Duodenal mucosa (tissue), 2 donors: ENCODE results near the gene SPTLC2.

Experiments
- H3K27ac ChIP-seq: one replicate; pipeline ENCODE4 v1.7.0; 2013; ENCODE audit warnings: low read depth, low read length
- H3K27me3 ChIP-seq, 2 donors: one replicate each; pipeline ENCODE4 v1.7.0; 2013; ENCODE audit warnings: low read length in 2 of 2, control low read depth in 1 of 2; ENCODE audit not compliant: insufficient read depth in 2 of 2, control insufficient read depth in 1 of 2
- H3K36me3 ChIP-seq, 2 donors: one replicate each; pipeline ENCODE4 v1.7.0; 2013; ENCODE audit warnings: low read length in 2 of 2, control low read depth in 1 of 2; ENCODE audit not compliant: insufficient read depth in 2 of 2, control insufficient read depth in 1 of 2
- H3K4me1 ChIP-seq, 2 donors: one replicate each; pipeline ENCODE4 v1.7.0; 2013; ENCODE audit warnings: low read length in 2 of 2, control low read depth in 1 of 2; ENCODE audit not compliant: insufficient read depth in 2 of 2, control insufficient read depth in 1 of 2
- H3K4me3 ChIP-seq, 2 donors: one replicate each; pipeline ENCODE4 v1.7.0; 2013; ENCODE audit warnings: low read length in 2 of 2, low read depth in 1 of 2
- H3K9ac ChIP-seq, 2 donors: one replicate each; pipeline ENCODE4 v1.7.0; 2013; ENCODE audit warnings: low read length in 2 of 2, low read depth in 1 of 2
- H3K9me3 ChIP-seq, 2 donors: one replicate each; pipeline ENCODE4 v1.7.0; 2013; ENCODE audit warnings: low read length in 2 of 2, control low read depth in 1 of 2; ENCODE audit not compliant: control insufficient read depth in 1 of 2

The SPTLC2 gene

DNA sequence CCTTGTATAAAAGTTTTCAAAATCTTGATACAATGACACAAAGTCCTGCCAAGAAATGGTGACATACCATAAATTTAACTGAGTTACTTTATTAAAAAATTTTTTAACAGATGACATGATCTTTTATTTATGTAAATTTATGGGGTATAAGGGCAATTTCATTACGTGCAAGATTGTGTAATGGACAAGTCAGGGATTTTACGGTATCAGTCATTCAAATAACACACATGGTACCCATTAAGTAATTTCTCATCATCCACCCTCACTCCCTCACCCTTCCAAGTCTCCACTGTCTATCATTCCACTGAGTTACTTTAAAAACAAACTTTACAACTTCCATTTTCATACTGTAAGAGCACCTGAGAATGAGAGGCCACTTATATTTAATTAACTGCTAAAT, 37.4 kb downstream of the SPTLC2 start:
- no peaks in the 10 kb centered on the region for H3K9me3 ChIP-seq
- no peak overlapping the region for H3K4me3 ChIP-seq
- no peaks in the 10 kb centered on the region for H3K27me3 ChIP-seq
- H3K4me1 ChIP-seq, result peaks cover 9 to 15% of the 10 kb centered on the region in 2 donors
- H3K36me3 ChIP-seq, result peaks cover 0 to 19% of the 10 kb centered on the region in 2 donors
- H3K27ac ChIP-seq, result no peak overlapping the region
- no peak overlapping the region for H3K9ac ChIP-seq

DNA sequence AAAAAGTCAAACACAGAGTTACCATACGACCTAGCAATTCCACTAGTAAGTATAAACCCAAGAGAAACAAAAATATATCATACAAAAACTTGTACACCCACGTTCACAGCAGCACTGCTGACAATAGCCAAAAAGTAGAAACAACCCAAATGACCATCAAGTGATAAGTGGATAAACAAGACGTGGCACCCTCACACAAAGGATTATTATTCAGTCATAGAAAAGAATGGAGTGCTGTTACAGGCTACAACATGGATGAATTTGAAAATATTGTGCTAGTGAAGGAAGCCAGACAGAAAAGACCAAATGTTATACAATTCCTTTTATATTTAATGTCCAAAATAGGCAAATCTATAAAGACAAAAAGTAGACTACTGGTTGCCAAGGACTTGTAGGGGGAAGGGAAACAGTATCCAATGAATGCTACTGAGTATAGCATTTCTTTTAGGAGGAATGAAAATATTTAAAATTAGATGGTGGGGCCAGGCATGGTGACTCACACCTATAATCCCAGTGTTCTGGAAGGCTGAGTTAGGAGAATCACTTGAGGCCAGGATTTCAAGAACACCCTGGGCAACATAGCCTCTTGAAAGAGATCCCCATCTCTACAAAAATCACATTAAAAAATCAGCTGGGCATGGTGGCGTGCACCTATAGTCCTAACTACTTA, 41.9 kb downstream of the SPTLC2 start:
- Histone ChIP-seq H3K27me3 (no peaks in the 10 kb centered on the region), H3K9ac (no peak overlapping the region), H3K36me3 (peaks cover 0 to 34% of the 10 kb centered on the region in 2 donors), H3K9me3 (no peaks in the 10 kb centered on the region), H3K4me1 (no peaks in the 10 kb centered on the region), H3K4me3 (no peak overlapping the region), H3K27ac (no peak overlapping the region)

GRCh38 chr14:77573964-77574363, 42.5 kb downstream of the SPTLC2 start:
- Histone ChIP-seq H3K27ac (no peak overlapping the region), H3K9me3 (no peaks in the 10 kb centered on the region), H3K27me3 (no peaks in the 10 kb centered on the region), H3K9ac (no peak overlapping the region), H3K4me1 (no peaks in the 10 kb centered on the region), H3K36me3 (peaks cover 4 to 34% of the 10 kb centered on the region in 2 donors), H3K4me3 (no peak overlapping the region)

GRCh38 chr14:77570706-77571268, 45.6 kb downstream of the SPTLC2 start:
- peaks cover 8 to 29% of the 10 kb centered on the region in 2 donors for H3K36me3 ChIP-seq
- no peaks in the 10 kb centered on the region for H3K4me1 ChIP-seq
- H3K27me3 ChIP-seq, result no peaks in the 10 kb centered on the region
- no peak overlapping the region for H3K4me3 ChIP-seq
- H3K9ac ChIP-seq, result no peak overlapping the region
- no peak overlapping the region for H3K27ac ChIP-seq
- H3K9me3 ChIP-seq, result no peaks in the 10 kb centered on the region

DNA sequence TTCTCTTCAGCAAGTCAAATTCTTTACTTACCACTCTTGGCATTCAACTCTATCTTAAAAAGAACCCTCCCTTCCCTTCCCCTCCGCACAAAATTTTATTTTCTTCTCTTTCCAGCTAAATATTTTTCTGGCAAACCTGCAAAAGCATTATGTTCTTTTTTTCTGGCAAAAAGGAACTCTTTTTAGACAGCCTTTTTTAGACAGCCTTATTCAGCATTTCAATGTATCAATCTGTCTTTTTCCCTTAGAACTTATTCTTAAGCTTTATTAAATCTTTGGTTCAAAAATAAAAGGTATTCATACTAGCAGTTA, 50.5 kb downstream of the SPTLC2 start:
- no peaks in the 10 kb centered on the region for H3K9me3 ChIP-seq
- no peaks in the 10 kb centered on the region for H3K4me1 ChIP-seq
- no peaks in the 10 kb centered on the region for H3K27me3 ChIP-seq
- no peak overlapping the region for H3K9ac ChIP-seq
- H3K4me3 ChIP-seq, result no peak overlapping the region
- peaks cover 11 to 34% of the 10 kb centered on the region in 2 donors for H3K36me3 ChIP-seq
- H3K27ac ChIP-seq, result no peak overlapping the region

GRCh38 chr14:77565289-77565993, 51.0 kb downstream of the SPTLC2 start:
- peaks cover 11 to 33% of the 10 kb centered on the region in 2 donors for H3K36me3 ChIP-seq
- no peaks in the 10 kb centered on the region for H3K4me1 ChIP-seq
- H3K9ac ChIP-seq, result no peak overlapping the region
- H3K27me3 ChIP-seq, result no peaks in the 10 kb centered on the region
- no peak overlapping the region for H3K27ac ChIP-seq
- H3K9me3 ChIP-seq, result no peaks in the 10 kb centered on the region
- no peak overlapping the region for H3K4me3 ChIP-seq

DNA sequence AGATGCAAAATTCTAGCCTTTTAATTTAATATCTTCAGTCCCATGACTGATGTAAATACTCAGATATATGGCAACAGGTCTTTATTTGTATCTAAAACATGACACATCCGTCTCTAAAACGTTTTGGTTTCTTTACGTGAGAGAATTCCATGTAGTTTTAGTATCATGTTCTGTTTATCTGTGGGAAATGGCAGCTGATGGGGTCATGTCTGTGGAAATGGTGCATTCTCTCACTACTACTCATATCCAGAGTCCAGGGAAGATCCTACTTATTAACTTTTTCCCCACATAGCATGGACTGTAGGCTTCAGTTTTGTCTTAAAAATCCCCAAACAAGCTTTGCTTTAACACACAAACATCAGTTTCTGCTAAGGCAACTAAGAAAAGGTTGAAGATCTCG, 53.8 kb downstream of the SPTLC2 start:
- Histone ChIP-seq H3K36me3 (peaks cover 5 to 36% of the 10 kb centered on the region in 2 donors), H3K4me3 (no peak overlapping the region), H3K27ac (no peak overlapping the region), H3K4me1 (no peaks in the 10 kb centered on the region), H3K9me3 (no peaks in the 10 kb centered on the region), H3K9ac (no peak overlapping the region), H3K27me3 (no peaks in the 10 kb centered on the region)

DNA sequence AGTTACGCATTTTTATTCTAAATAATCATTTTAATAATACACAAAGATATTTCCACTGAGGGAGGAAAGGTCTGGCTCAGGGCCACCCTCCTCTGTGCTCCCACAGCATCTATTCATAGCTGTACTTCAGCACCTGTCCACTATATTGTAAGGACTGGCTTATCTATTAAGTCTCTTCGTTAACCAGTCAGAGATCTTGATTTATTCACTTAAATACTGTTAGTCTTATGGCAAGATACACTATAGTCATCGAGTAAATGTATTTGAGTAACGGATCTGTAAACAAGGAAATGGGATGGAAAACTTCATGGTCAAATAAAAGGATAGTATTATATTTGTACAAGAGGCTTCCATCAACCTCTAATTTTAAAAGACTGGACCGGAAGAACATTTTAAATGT, 54.6 kb downstream of the SPTLC2 start:
- H3K4me3 ChIP-seq, result no peak overlapping the region
- no peak overlapping the region for H3K27ac ChIP-seq
- H3K9me3 ChIP-seq, result no peaks in the 10 kb centered on the region
- H3K36me3 ChIP-seq, result peaks cover 8 to 40% of the 10 kb centered on the region in 2 donors
- H3K9ac ChIP-seq, result no peak overlapping the region
- no peaks in the 10 kb centered on the region for H3K27me3 ChIP-seq
- no peaks in the 10 kb centered on the region for H3K4me1 ChIP-seq

GRCh38 chr14:77559381-77559780, 57.1 kb downstream of the SPTLC2 start:
- Histone ChIP-seq H3K9me3 (no peaks in the 10 kb centered on the region), H3K4me3 (no peak overlapping the region), H3K4me1 (no peaks in the 10 kb centered on the region), H3K36me3 (peaks cover 15 to 60% of the 10 kb centered on the region in 2 donors), H3K27me3 (no peaks in the 10 kb centered on the region), H3K9ac (no peak overlapping the region), H3K27ac (no peak overlapping the region)

GRCh38 chr14:77557391-77557790, 59.0 kb downstream of the SPTLC2 start:
- no peaks in the 10 kb centered on the region for H3K27me3 ChIP-seq
- no peaks in the 10 kb centered on the region for H3K9me3 ChIP-seq
- H3K27ac ChIP-seq, result no peak overlapping the region
- H3K4me1 ChIP-seq, result no peaks in the 10 kb centered on the region
- no peak overlapping the region for H3K9ac ChIP-seq
- peaks cover 18 to 53% of the 10 kb centered on the region in 2 donors for H3K36me3 ChIP-seq
- no peak overlapping the region for H3K4me3 ChIP-seq
